Measurements from ENCODE around the gene FAM98B. TPM values are rescaled to one million over a fixed set of nuclear protein-coding genes. Genes with fewer than 3 reads are reported as not detected.

The FAM98B gene
- polyA plus RNA-seq, 2 of the 4 experiments (the other 2 are of a cell fraction) = 16.5 to 18.8 TPM

- TF ChIP-seq ZNF302 (CRISPR knock-in tag; IDR thresholded peaks at IDR 0.05) (no peak), MAFK (IDR thresholded peaks at IDR 0.05; ENCODE audit: partially characterized antibody) (no peak), FOSL2 (IDR thresholded peaks at IDR 0.05) (no peak), FOSL2 (CRISPR knock-in tag; IDR thresholded peaks at IDR 0.05) (no peak), MAX (IDR thresholded peaks at IDR 0.05) (no peak), EP300 (IDR thresholded peaks at IDR 0.05) (no peak)
Measured at GRCh38 chr15:38414357-38414756, 39.6 kb upstream of the FAM98B start (continued).

GRCh38 chr15:38421069-38421690 lies 32.7 kb upstream of the FAM98B start:
- H3K9me3 ChIP-seq = no peaks in the 10 kb centered on the region
- TF ChIP-seq FOXS1 (CRISPR knock-in tag; IDR thresholded peaks at IDR 0.05) (no peak), HES2 (IDR thresholded peaks at IDR 0.05) (no peak), CHD4 (IDR thresholded peaks at IDR 0.05; ENCODE audit: borderline replicate concordance) (no peak), BCL3 (IDR thresholded peaks at IDR 0.05) (no peak), EHMT2 (IDR thresholded peaks at IDR 0.05; ENCODE audit: low read depth) (no peak), CHD2 (IDR thresholded peaks at IDR 0.05; ENCODE audit: low read length, partially characterized antibody) (no peak), EHF (CRISPR knock-in tag; IDR thresholded peaks at IDR 0.05) (no peak), ELK1 (IDR thresholded peaks at IDR 0.05; ENCODE audit: low read depth, low read length) (no peak)
- no peak for FAIRE-seq
- 26% methylated on average over 4 of the region's 4 CpGs for WGBS (ENCODE audit: missing lambda C conversion rate)
- no peak overlapping the region for H3K27ac ChIP-seq
- no peak for DNase-seq (ENCODE audit: low read depth in 1 of 2, low spot score in 1 of 2)
- no peak overlapping the region for H3K4me2 ChIP-seq
- CTCF ChIA-PET = interaction anchor here (0.7 to 1.3 kb wide), 2 partner anchors 19 to 74 kb away, joined by 3 to 5 read pairs; no protein-coding TSS in a partner anchor
- ATAC-seq = no peak
- POLR2A ChIA-PET = no interaction called here
- H3K4me3 ChIP-seq = no peak overlapping the region
- H3K4me1 ChIP-seq = no peaks in the 10 kb centered on the region

- Histone ChIP-seq H3K4me1 (no peaks in the 10 kb centered on the region), H3K27ac (no peak overlapping the region), H3K9me3 (no peaks in the 10 kb centered on the region), H3K4me3 (no peak overlapping the region), H3K4me2 (no peak overlapping the region)
- no peak for TF ChIP-seq JUNB (IDR thresholded peaks at IDR 0.05)
- TF ChIP-seq HES2 (IDR thresholded peaks at IDR 0.05) = no peak
- no peak for TF ChIP-seq PBX3 (IDR thresholded peaks at IDR 0.05)
- TF ChIP-seq ATOH8 (CRISPR knock-in tag; IDR thresholded peaks at IDR 0.05; ENCODE audit: low read depth) = no peak
- TF ChIP-seq RAD21 (conservative IDR thresholded peaks at IDR 0.05 in 1 of 2, IDR thresholded peaks at IDR 0.05 in 1 of 2) = no peak
- no peak for TF ChIP-seq EP300 (IDR thresholded peaks at IDR 0.05)
- TF ChIP-seq NPAS2 (CRISPR knock-in tag; IDR thresholded peaks at IDR 0.05; ENCODE audit: borderline replicate concordance) = no peak
- no peak for TF ChIP-seq ZNF302 (CRISPR knock-in tag; IDR thresholded peaks at IDR 0.05)
- TF ChIP-seq USF2 (IDR thresholded peaks at IDR 0.05) = no peak
- no peak for TF ChIP-seq RCOR1 (IDR thresholded peaks at IDR 0.05; ENCODE audit: low read depth, low read length)
- no peak for TF ChIP-seq TP53 (CRISPR knock-in tag; IDR thresholded peaks at IDR 0.05)
- no peak for TF ChIP-seq POLR2AphosphoS2 (conservative IDR thresholded peaks at IDR 0.05; ENCODE audit: low read length)
- no peak for TF ChIP-seq NR3C1 (IDR thresholded peaks at IDR 0.05)
- TF ChIP-seq ZSCAN20 (CRISPR knock-in tag; IDR thresholded peaks at IDR 0.05) = no peak
- no peak for TF ChIP-seq HDAC2 (IDR thresholded peaks at IDR 0.05)
- no peak for TF ChIP-seq FOSL2 (IDR thresholded peaks at IDR 0.05)
- no peak for TF ChIP-seq FOSL2 (CRISPR knock-in tag; IDR thresholded peaks at IDR 0.05)
- no peak for TF ChIP-seq BHLHE40 (IDR thresholded peaks at IDR 0.05; ENCODE audit: low read depth, low read length)
- FAIRE-seq (no peak), ATAC-seq (no peak), DNase-seq (ENCODE audit: low read depth in 1 of 2, low spot score in 1 of 2) (no peak)
- ChIA-PET POLR2A (no interaction called here), CTCF (interaction anchor here (1.3 to 1.7 kb wide), 2 partner anchors 10 to 16 kb away, joined by 4 to 5 read pairs; no protein-coding TSS in a partner anchor)
- WGBS (ENCODE audit: missing lambda C conversion rate) = 52% methylated on average over 4 of the region's 4 CpGs
Measured at GRCh38 chr15:38424101-38424552, 29.8 kb upstream of the FAM98B start.
